Progenitor cell of endocrine pancreas (in vitro differentiated cells): ENCODE data around the gene ARHGAP8. TPM values are rescaled to one million over a fixed set of nuclear protein-coding genes. Genes with fewer than 3 reads are reported as not detected.

Source experiments
- DNase-seq: peaks from one replicate; pipeline ENCODE4 v3.0.0; 2021; ENCODE audit warnings: low spot score; ENCODE audit not compliant: unreplicated experiment
- H3K27ac Mint-ChIP-seq: 2 replicates; pipeline ENCODE4 v1.8.0; 2021; ENCODE audit warnings: mild to moderate bottlenecking, moderate library complexity, mixed read lengths
- H3K27me3 Mint-ChIP-seq: 2 replicates; pipeline ENCODE4 v1.8.0; 2021; ENCODE audit warnings: mixed read lengths
- H3K36me3 Mint-ChIP-seq: 2 replicates; pipeline ENCODE4 v1.8.0; 2022; ENCODE audit warnings: mixed read lengths; ENCODE audit not compliant: insufficient read depth
- H3K4me1 Mint-ChIP-seq: 2 replicates; pipeline ENCODE4 v1.8.0; 2021; ENCODE audit warnings: low read depth, mixed read lengths
- H3K4me3 Mint-ChIP-seq: 2 replicates; pipeline ENCODE4 v1.8.0; 2021; ENCODE audit warnings: low read depth, mild to moderate bottlenecking, moderate library complexity, mixed read lengths
- H3K9me3 Mint-ChIP-seq: 2 replicates; pipeline ENCODE4 v1.8.0; 2021; ENCODE audit warnings: low read depth, mixed read lengths
- CTCF ChIP-seq: fragments of 200-600 bp; sonication (generic); IDR thresholded peaks from one replicate; pipeline ENCODE4 v1.5.0; 2021; ENCODE audit warnings: antibody characterized with exemption, mild to moderate bottlenecking; ENCODE audit not compliant: unreplicated experiment
- total RNA-seq: library from RNA; stranded (reverse); gene quantifications from 2 replicates; pipeline ENCODE4 v1.2.1, GENCODE V29; 2021

The ARHGAP8 gene
- total RNA-seq, 1 donor from 2014 or later: 100 TPM

- no peak overlapping the region for H3K4me3 Mint-ChIP-seq
- H3K4me1 Mint-ChIP-seq: no peaks in the 10 kb centered on the region
- DNase-seq: no peak
- H3K9me3 Mint-ChIP-seq: no peaks in the 10 kb centered on the region
- H3K27ac Mint-ChIP-seq: no peak overlapping the region
- H3K36me3 Mint-ChIP-seq: peaks cover 17% of the 10 kb centered on the region
- no peaks in the 10 kb centered on the region for H3K27me3 Mint-ChIP-seq
- no peak for TF ChIP-seq CTCF
Observed at GRCh38 chr22:44846726-44847275, 94.4 kb downstream of the ARHGAP8 start.

GRCh38 chr22:44847380-44847779 lies 95.0 kb downstream of the ARHGAP8 start:
- H3K27ac Mint-ChIP-seq: no peak overlapping the region
- DNase-seq: no peak
- H3K36me3 Mint-ChIP-seq: peaks cover 17% of the 10 kb centered on the region
- no peaks in the 10 kb centered on the region for H3K27me3 Mint-ChIP-seq
- TF ChIP-seq CTCF: no peak
- no peak overlapping the region for H3K4me3 Mint-ChIP-seq
- no peaks in the 10 kb centered on the region for H3K4me1 Mint-ChIP-seq
- H3K9me3 Mint-ChIP-seq: no peaks in the 10 kb centered on the region

GRCh38 chr22:44847892-44848291 lies 95.5 kb downstream of the ARHGAP8 start:
- no peaks in the 10 kb centered on the region for H3K4me1 Mint-ChIP-seq
- no peak overlapping the region for H3K27ac Mint-ChIP-seq
- H3K9me3 Mint-ChIP-seq: no peaks in the 10 kb centered on the region
- H3K36me3 Mint-ChIP-seq: peaks cover 17% of the 10 kb centered on the region
- no peak for TF ChIP-seq CTCF
- H3K27me3 Mint-ChIP-seq: no peaks in the 10 kb centered on the region
- no peak for DNase-seq
- no peak overlapping the region for H3K4me3 Mint-ChIP-seq

GRCh38 chr22:44848296-44848741 lies 95.9 kb downstream of the ARHGAP8 start:
- no peaks in the 10 kb centered on the region for H3K4me1 Mint-ChIP-seq
- H3K27me3 Mint-ChIP-seq: no peaks in the 10 kb centered on the region
- TF ChIP-seq CTCF: no peak
- no peaks in the 10 kb centered on the region for H3K9me3 Mint-ChIP-seq
- no peak overlapping the region for H3K4me3 Mint-ChIP-seq
- H3K36me3 Mint-ChIP-seq: peaks cover 19% of the 10 kb centered on the region
- H3K27ac Mint-ChIP-seq: no peak overlapping the region
- no peak for DNase-seq

GRCh38 chr22:44848791-44849420 lies 96.5 kb downstream of the ARHGAP8 start:
- H3K9me3 Mint-ChIP-seq: no peaks in the 10 kb centered on the region
- DNase-seq: no peak
- peaks cover 19% of the 10 kb centered on the region for H3K36me3 Mint-ChIP-seq
- H3K4me1 Mint-ChIP-seq: no peaks in the 10 kb centered on the region
- no peak for TF ChIP-seq CTCF
- H3K4me3 Mint-ChIP-seq: no peak overlapping the region
- no peaks in the 10 kb centered on the region for H3K27me3 Mint-ChIP-seq
- H3K27ac Mint-ChIP-seq: no peak overlapping the region
